Vagina (tissue), 2 donors: ENCODE data around the gene INPP4A.
A peak's percentile ranks its signal among the peaks of the same experiment; 100 is the strongest.

ENCODE experiments used
- POLR2A ChIP-seq, 2 donors: fragments of 450-650 bp; IDR thresholded peaks; one replicate each; pipeline ENCODE4 v1.6.1; 2017; ENCODE audit warnings: antibody characterized with exemption in 2 of 2, mild to moderate bottlenecking in 2 of 2, moderate library complexity in 2 of 2
- POLR2AphosphoS5 ChIP-seq, 2 donors: sonication (generic); formaldehyde crosslinking; IDR thresholded peaks; one replicate each; pipeline ENCODE4 v1.9.0; 2017; ENCODE audit warnings: antibody characterized with exemption in 2 of 2, mild to moderate bottlenecking in 2 of 2, low read depth in 1 of 2; ENCODE audit not compliant: insufficient read depth in 1 of 2
- TF ChIP-seq, protein P1 (sequence below), 3 experiments: fragments of 450-650 bp in 2 of 3; fragments of 200-600 bp in 1 of 3; sonication (generic) in 1 of 3; IDR thresholded peaks; one replicate each; pipeline ENCODE4 v1.5.1; 2017 to 2019; ENCODE audit warnings: antibody characterized with exemption in 3 of 3, mild to moderate bottlenecking in 2 of 3, moderate library complexity in 2 of 3

DNA sequence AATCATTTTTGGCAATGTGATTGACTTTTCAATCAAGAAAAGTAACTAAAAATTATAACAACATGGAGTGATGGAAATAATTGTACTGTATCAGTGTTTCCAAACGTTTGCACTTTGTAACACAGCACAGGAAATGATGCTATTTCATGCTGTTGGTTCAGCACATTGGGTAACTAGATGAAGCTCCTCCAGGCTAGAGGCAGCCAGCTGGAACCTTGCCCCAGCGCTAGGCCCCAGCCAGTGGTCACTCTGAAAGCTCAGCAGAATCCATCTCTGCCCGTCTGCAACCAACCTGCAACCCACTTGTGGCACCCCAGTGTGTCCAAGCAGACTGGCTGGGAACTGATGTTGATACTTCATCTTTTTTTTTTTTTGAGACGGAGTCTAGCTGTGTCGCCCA lies 179.0 kb downstream of the INPP4A start:
- TF ChIP-seq, protein P1, sequence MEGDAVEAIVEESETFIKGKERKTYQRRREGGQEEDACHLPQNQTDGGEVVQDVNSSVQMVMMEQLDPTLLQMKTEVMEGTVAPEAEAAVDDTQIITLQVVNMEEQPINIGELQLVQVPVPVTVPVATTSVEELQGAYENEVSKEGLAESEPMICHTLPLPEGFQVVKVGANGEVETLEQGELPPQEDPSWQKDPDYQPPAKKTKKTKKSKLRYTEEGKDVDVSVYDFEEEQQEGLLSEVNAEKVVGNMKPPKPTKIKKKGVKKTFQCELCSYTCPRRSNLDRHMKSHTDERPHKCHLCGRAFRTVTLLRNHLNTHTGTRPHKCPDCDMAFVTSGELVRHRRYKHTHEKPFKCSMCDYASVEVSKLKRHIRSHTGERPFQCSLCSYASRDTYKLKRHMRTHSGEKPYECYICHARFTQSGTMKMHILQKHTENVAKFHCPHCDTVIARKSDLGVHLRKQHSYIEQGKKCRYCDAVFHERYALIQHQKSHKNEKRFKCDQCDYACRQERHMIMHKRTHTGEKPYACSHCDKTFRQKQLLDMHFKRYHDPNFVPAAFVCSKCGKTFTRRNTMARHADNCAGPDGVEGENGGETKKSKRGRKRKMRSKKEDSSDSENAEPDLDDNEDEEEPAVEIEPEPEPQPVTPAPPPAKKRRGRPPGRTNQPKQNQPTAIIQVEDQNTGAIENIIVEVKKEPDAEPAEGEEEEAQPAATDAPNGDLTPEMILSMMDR (IDR thresholded peaks at IDR 0.05), result no peak
- peak in 1 of 2 donors; percentile 15 for TF ChIP-seq POLR2AphosphoS5 (IDR thresholded peaks at IDR 0.05; ENCODE audit: insufficient read depth in 1 of 2, low read depth in 1 of 2)
- TF ChIP-seq POLR2A (IDR thresholded peaks at IDR 0.05), result no peak
